ENCODE data around the gene DBNL.
"Not testable (repeated sequence)": the region's sequence is repeated elsewhere in the genome, so short reads cannot be mapped to it uniquely, and the experiment has no call there.

- not testable (repeated sequence) for TF ChIP-seq YY1 (IDR thresholded peaks at IDR 0.05; ENCODE audit: insufficient read depth, insufficient read length); ZNF274 (IDR thresholded peaks at IDR 0.05; ENCODE audit: low read depth, low read length); SUZ12 (IDR thresholded peaks at IDR 0.05; ENCODE audit: extremely low read depth, insufficient read depth, insufficient read length)
These were observed 5.4 kb upstream of the DBNL start for GRCh38 chr7:44038961-44039558.
